ENCODE measurements around the gene MIXL1.

DNA sequence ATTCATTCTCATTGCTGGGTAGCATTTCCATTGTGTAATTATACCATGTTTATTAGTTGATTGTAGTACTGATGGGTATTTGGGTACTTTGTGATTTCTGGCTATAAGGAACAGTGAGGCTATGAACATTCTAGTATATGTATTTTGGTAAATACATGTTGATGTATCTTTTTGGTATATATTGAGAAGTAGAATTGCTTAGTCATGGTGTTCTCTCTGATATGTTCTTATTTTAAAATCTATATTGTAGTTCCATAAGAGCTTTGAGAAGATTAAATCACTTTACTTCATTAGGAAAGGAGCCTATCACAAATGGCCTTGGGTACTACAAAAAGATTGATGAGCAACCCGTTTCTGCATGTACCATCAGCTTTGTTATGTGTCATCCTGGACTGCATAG is 13.4 kb downstream of the MIXL1 start:
- TF ChIP-seq CTCF (IDR thresholded peaks at IDR 0.05; ENCODE audit: low read depth, low read length) (no peak), EZH2phosphoT487 (IDR thresholded peaks at IDR 0.05; ENCODE audit: low read depth) (no peak)
